ENCODE data around the gene TOX2.

GRCh38 chr20:44081476-44081875 lies 166.8 kb downstream of the TOX2 start:
- TF ChIP-seq CTCF (IDR thresholded peaks at IDR 0.05; ENCODE audit: low read depth, low read length, poor library complexity, severe bottlenecking) (no peak), EZH2phosphoT487 (IDR thresholded peaks at IDR 0.05; ENCODE audit: borderline replicate concordance, low read length) (no peak)
